ENCODE data around the gene POGZ. TPM values are rescaled to one million over a fixed set of nuclear protein-coding genes. Genes with fewer than 3 reads are reported as not detected.

Gene POGZ
- total RNA-seq, 1 experiment from 2014 or later, result 80.6 TPM

GRCh38 chr1:151364996-151365395 is 94.3 kb downstream of the POGZ start:
- H4K20me1 ChIP-seq (ENCODE audit: insufficient read depth), result no peaks in the 10 kb centered on the region
- H3K9me3 ChIP-seq (ENCODE audit: control insufficient read depth in 1 of 2, insufficient read depth in 1 of 2, low read depth in 1 of 2, low read length in 2 of 2), result peaks cover 6 to 9% of the 10 kb centered on the region in 2 experiments; a peak in 2 of 4 replicates
- no peaks in the 10 kb centered on the region for H3K36me3 ChIP-seq (ENCODE audit: control insufficient read depth in 1 of 2, insufficient read depth in 2 of 2, low read length in 2 of 2)
- ChIA-PET POLR2A (interaction anchor here (0.8 kb wide), 1 partner anchor 83 kb away, joined by 3 read pairs; the partner anchor contains the start of gene ZNF687), RAD21 (ENCODE audit: low non-redundant PET in 1 of 2, low total read pairs in 2 of 2, uncharacterized antibody in 2 of 2, unreplicated experiment in 2 of 2) (no interaction called here), CTCF (no interaction called here)
- no peak overlapping the region for H3K27ac ChIP-seq (ENCODE audit: low read depth, low read length)
- no peak for DNase-seq (ENCODE audit: low read depth, low spot score)
- no peaks in the 10 kb centered on the region for H3K27me3 ChIP-seq (ENCODE audit: insufficient read depth, low read length)
- no peak overlapping the region for H3K4me2 ChIP-seq (ENCODE audit: low read length)
- no TSS peak for BruUV-seq (replicated peaks)
- no peaks in the 10 kb centered on the region for H3K9me2 ChIP-seq (ENCODE audit: insufficient read depth)
- no peak for TF ChIP-seq YY1 (IDR thresholded peaks at IDR 0.05; ENCODE audit: extremely low read depth, insufficient replicate concordance, low read depth, low read length)
- peak in 1 of 3 experiments; percentile 12; a peak in 1 of 6 replicates for TF ChIP-seq CTCF (IDR thresholded peaks at IDR 0.05 in 2 of 3, conservative IDR thresholded peaks at IDR 0.05 in 1 of 3; ENCODE audit: borderline replicate concordance in 1 of 3, insufficient read depth in 1 of 3, low read depth in 2 of 3, low read length in 2 of 3)
- H3K4me1 ChIP-seq (ENCODE audit: control insufficient read depth in 1 of 2, insufficient read depth in 2 of 2, low read length in 2 of 2), result no peaks in the 10 kb centered on the region
- H3K4me3 ChIP-seq (replicated peaks in 1 of 2; ENCODE audit: low read depth in 1 of 2, low read length in 2 of 2), result no peak overlapping the region
- H2AFZ ChIP-seq (ENCODE audit: low read depth, low read length, poor library complexity, severe bottlenecking), result no peak overlapping the region
- peak; percentile 38; the same call in 1 of the 2 replicates for ATAC-seq
- H3K79me2 ChIP-seq (ENCODE audit: insufficient read depth, low read length), result no peaks in the 10 kb centered on the region
- intact Hi-C loops (cut with micrococcal nuclease), result no loop called here
- H3K9ac ChIP-seq (ENCODE audit: low read length), result no peak overlapping the region

- POLR2A ChIA-PET, result no interaction called here
- Histone ChIP-seq H3K27ac (ENCODE audit: low read depth, low read length) (no peak overlapping the region), H3K4me1 (ENCODE audit: control insufficient read depth in 1 of 2, insufficient read depth in 2 of 2, low read length in 2 of 2) (no peaks in the 10 kb centered on the region), H3K79me2 (ENCODE audit: insufficient read depth, low read length) (no peaks in the 10 kb centered on the region), H3K4me3 (replicated peaks in 1 of 2; ENCODE audit: low read depth in 1 of 2, low read length in 2 of 2) (no peak overlapping the region), H4K20me1 (ENCODE audit: insufficient read depth) (no peaks in the 10 kb centered on the region), H3K36me3 (ENCODE audit: control insufficient read depth in 1 of 2, insufficient read depth in 2 of 2, low read length in 2 of 2) (no peaks in the 10 kb centered on the region), H3K9me3 (ENCODE audit: control insufficient read depth in 1 of 2, insufficient read depth in 1 of 2, low read depth in 1 of 2, low read length in 2 of 2) (peaks cover 6 to 9% of the 10 kb centered on the region in 2 experiments; a peak in 2 of 4 replicates), H3K9me2 (ENCODE audit: insufficient read depth) (no peaks in the 10 kb centered on the region), H2AFZ (ENCODE audit: low read depth, low read length, poor library complexity, severe bottlenecking) (no peak overlapping the region), H3K9ac (ENCODE audit: low read length) (no peak overlapping the region), H3K4me2 (ENCODE audit: low read length) (no peak overlapping the region), H3K27me3 (ENCODE audit: insufficient read depth, low read length) (no peaks in the 10 kb centered on the region)
- CTCF ChIA-PET, result no interaction called here
- DNase-seq (ENCODE audit: low read depth, low spot score), result no peak
- RAD21 ChIA-PET (ENCODE audit: low non-redundant PET in 1 of 2, low total read pairs in 2 of 2, uncharacterized antibody in 2 of 2, unreplicated experiment in 2 of 2), result no interaction called here
- TF ChIP-seq CEBPB (IDR thresholded peaks at IDR 0.05; ENCODE audit: low read depth) (no peak), CBX3 (IDR thresholded peaks at IDR 0.05; ENCODE audit: low read depth) (0 out of 2 replicates have a peak, but pooled peaks have one; percentile 19)
- intact Hi-C loops (cut with micrococcal nuclease), result no loop called here
- ATAC-seq, result no peak
- BruUV-seq (replicated peaks), result no TSS peak
Measured at GRCh38 chr1:151362308-151363155, 96.8 kb downstream of the POGZ start.

Measured in HCT116 (cell line).